Subcutaneous abdominal adipose tissue (tissue), 5 donors: ENCODE measurements around the gene TMEM250.

Experiments used
- H3K27ac ChIP-seq: one replicate; pipeline ENCODE4 v1.7.0; 2013; ENCODE audit warnings: low read depth, mild to moderate bottlenecking, inconsistent platforms, low read length, moderate library complexity
- H3K27me3 ChIP-seq, 5 donors: one replicate each; pipeline ENCODE4 v1.7.0; 2013; ENCODE audit warnings: low read length in 5 of 5, inconsistent platforms in 1 of 5; ENCODE audit not compliant: control insufficient read depth in 5 of 5, insufficient read depth in 4 of 5
- H3K36me3 ChIP-seq, 5 donors: one replicate each; pipeline ENCODE4 v1.7.0; 2013; ENCODE audit warnings: low read length in 5 of 5; ENCODE audit not compliant: control insufficient read depth in 5 of 5, insufficient read depth in 5 of 5
- H3K4me1 ChIP-seq, 5 donors: one replicate each; pipeline ENCODE4 v1.7.0; 2013; ENCODE audit warnings: low read length in 5 of 5, mild to moderate bottlenecking in 3 of 5, moderate library complexity in 1 of 5; ENCODE audit not compliant: control insufficient read depth in 5 of 5, insufficient read depth in 5 of 5
- H3K4me3 ChIP-seq, 5 donors: one replicate each; pipeline ENCODE4 v1.7.0; 2013; ENCODE audit warnings: low read length in 5 of 5, low read depth in 1 of 5
- H3K9ac ChIP-seq, 5 donors: one replicate each; pipeline ENCODE4 v1.7.0; 2013; ENCODE audit warnings: low read length in 5 of 5, mild to moderate bottlenecking in 4 of 5, moderate library complexity in 3 of 5
- H3K9me3 ChIP-seq, 5 donors: one replicate each; pipeline ENCODE4 v1.7.0; 2013; ENCODE audit warnings: low read length in 5 of 5; ENCODE audit not compliant: control insufficient read depth in 5 of 5
- donor health status: healthy.
- donor health status: healthy.
- donor health status: healthy.
- donor health status: healthy.
- donor health status: healthy.

TMEM250 gene

GRCh38 chr9:136141682-136142413 is 23.2 kb upstream of the TMEM250 start:
- H3K36me3 ChIP-seq: no peaks in the 10 kb centered on the region
- peaks cover 0 to 7% (median 0%) of the 10 kb centered on the region in 5 donors for H3K4me1 ChIP-seq
- H3K4me3 ChIP-seq: no peak overlapping the region
- no peak overlapping the region for H3K27ac ChIP-seq
- H3K9ac ChIP-seq: no peak overlapping the region
- H3K9me3 ChIP-seq: peaks cover 0 to 3% (median 0%) of the 10 kb centered on the region in 5 donors
- H3K27me3 ChIP-seq: peaks cover 37 to 64% (median 44%) of the 10 kb centered on the region in 5 donors

- Histone ChIP-seq H3K27me3 (peaks cover 30 to 61% (median 43%) of the 10 kb centered on the region in 5 donors), H3K4me1 (peaks cover 0 to 10% (median 0%) of the 10 kb centered on the region in 5 donors)
These were observed 22.3 kb upstream of the TMEM250 start for GRCh38 chr9:136140966-136141365.

GRCh38 chr9:136140046-136140445 is 21.4 kb upstream of the TMEM250 start:
- Histone ChIP-seq H3K4me3 (no peak overlapping the region), H3K4me1 (peaks cover 0 to 10% (median 0%) of the 10 kb centered on the region in 5 donors), H3K9me3 (no peaks in the 10 kb centered on the region), H3K9ac (no peak overlapping the region), H3K27me3 (peaks cover 30 to 61% (median 44%) of the 10 kb centered on the region in 5 donors), H3K36me3 (no peaks in the 10 kb centered on the region), H3K27ac (no peak overlapping the region)

More at GRCh38 chr9:136140966-136141365, 22.3 kb upstream of the TMEM250 start:
- H3K36me3 ChIP-seq: no peaks in the 10 kb centered on the region
- no peak overlapping the region for H3K9ac ChIP-seq
- no peaks in the 10 kb centered on the region for H3K9me3 ChIP-seq
- H3K27ac ChIP-seq: no peak overlapping the region
- H3K4me3 ChIP-seq: no peak overlapping the region

GRCh38 chr9:136138566-136138965 is 19.9 kb upstream of the TMEM250 start:
- no peak overlapping the region for H3K4me3 ChIP-seq
- H3K27me3 ChIP-seq: peaks cover 31 to 58% (median 50%) of the 10 kb centered on the region in 5 donors
- H3K9me3 ChIP-seq: no peaks in the 10 kb centered on the region
- H3K27ac ChIP-seq: no peak overlapping the region
- no peaks in the 10 kb centered on the region for H3K36me3 ChIP-seq
- H3K9ac ChIP-seq: no peak overlapping the region
- H3K4me1 ChIP-seq: peaks cover 0 to 12% (median 4%) of the 10 kb centered on the region in 5 donors

- no peak overlapping the region for H3K4me3 ChIP-seq
- no peak overlapping the region for H3K9ac ChIP-seq
- H3K36me3 ChIP-seq: no peaks in the 10 kb centered on the region
- H3K4me1 ChIP-seq: peaks cover 0 to 20% (median 10%) of the 10 kb centered on the region in 5 donors
- no peaks in the 10 kb centered on the region for H3K9me3 ChIP-seq
- no peak overlapping the region for H3K27ac ChIP-seq
- peaks cover 29 to 53% (median 48%) of the 10 kb centered on the region in 5 donors for H3K27me3 ChIP-seq
These were observed 18.9 kb upstream of the TMEM250 start for GRCh38 chr9:136137321-136138265.

- Histone ChIP-seq H3K27ac (no peak overlapping the region), H3K4me3 (no peak overlapping the region), H3K9me3 (no peaks in the 10 kb centered on the region), H3K4me1 (peaks cover 0 to 21% (median 11%) of the 10 kb centered on the region in 5 donors), H3K9ac (no peak overlapping the region), H3K27me3 (peaks cover 39 to 57% (median 56%) of the 10 kb centered on the region in 5 donors), H3K36me3 (no peaks in the 10 kb centered on the region)
These were observed 17.7 kb upstream of the TMEM250 start for GRCh38 chr9:136136127-136136925.

GRCh38 chr9:136135326-136136126 is 16.9 kb upstream of the TMEM250 start:
- Histone ChIP-seq H3K4me1 (peaks cover 0 to 21% (median 11%) of the 10 kb centered on the region in 5 donors), H3K27me3 (peaks cover 44 to 63% (median 61%) of the 10 kb centered on the region in 5 donors), H3K9me3 (no peaks in the 10 kb centered on the region), H3K36me3 (no peaks in the 10 kb centered on the region), H3K9ac (no peak overlapping the region), H3K27ac (no peak overlapping the region), H3K4me3 (no peak overlapping the region)

- Histone ChIP-seq H3K27ac (no peak overlapping the region), H3K4me1 (peaks cover 0 to 21% (median 11%) of the 10 kb centered on the region in 5 donors), H3K27me3 (peaks cover 53 to 70% (median 66%) of the 10 kb centered on the region in 5 donors), H3K36me3 (no peaks in the 10 kb centered on the region), H3K4me3 (peak overlapping the region in 1 of 5 donors; percentile 47), H3K9ac (no peak overlapping the region), H3K9me3 (no peaks in the 10 kb centered on the region)
These were observed 15.3 kb upstream of the TMEM250 start for GRCh38 chr9:136133959-136134484.
